Epithelial cell of esophagus (primary cell): ENCODE measurements around the gene UMAD1.

ENCODE experiments used
- DNase-seq: peaks from one replicate; pipeline ENCODE4 v3.0.0; 2010; ENCODE audit warnings: low read depth
- H3K4me3 ChIP-seq: 2 replicates; pipeline ENCODE4 v1.5.1; 2011; ENCODE audit warnings: mild to moderate bottlenecking, low read length, control low read depth
- TF ChIP-seq, protein P1 (sequence below): IDR thresholded peaks from 2 replicates; pipeline ENCODE4 v1.5.1; 2011; ENCODE audit warnings: low read depth, mild to moderate bottlenecking, low read length, control low read depth, inconsistent platforms; ENCODE audit not compliant: insufficient read depth; ENCODE audit errors: missing control alignments

The UMAD1 gene

GRCh38 chr7:7709291-7709690 is 68.7 kb downstream of the UMAD1 start:
- TF ChIP-seq, protein P1, sequence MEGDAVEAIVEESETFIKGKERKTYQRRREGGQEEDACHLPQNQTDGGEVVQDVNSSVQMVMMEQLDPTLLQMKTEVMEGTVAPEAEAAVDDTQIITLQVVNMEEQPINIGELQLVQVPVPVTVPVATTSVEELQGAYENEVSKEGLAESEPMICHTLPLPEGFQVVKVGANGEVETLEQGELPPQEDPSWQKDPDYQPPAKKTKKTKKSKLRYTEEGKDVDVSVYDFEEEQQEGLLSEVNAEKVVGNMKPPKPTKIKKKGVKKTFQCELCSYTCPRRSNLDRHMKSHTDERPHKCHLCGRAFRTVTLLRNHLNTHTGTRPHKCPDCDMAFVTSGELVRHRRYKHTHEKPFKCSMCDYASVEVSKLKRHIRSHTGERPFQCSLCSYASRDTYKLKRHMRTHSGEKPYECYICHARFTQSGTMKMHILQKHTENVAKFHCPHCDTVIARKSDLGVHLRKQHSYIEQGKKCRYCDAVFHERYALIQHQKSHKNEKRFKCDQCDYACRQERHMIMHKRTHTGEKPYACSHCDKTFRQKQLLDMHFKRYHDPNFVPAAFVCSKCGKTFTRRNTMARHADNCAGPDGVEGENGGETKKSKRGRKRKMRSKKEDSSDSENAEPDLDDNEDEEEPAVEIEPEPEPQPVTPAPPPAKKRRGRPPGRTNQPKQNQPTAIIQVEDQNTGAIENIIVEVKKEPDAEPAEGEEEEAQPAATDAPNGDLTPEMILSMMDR = no peak
- H3K4me3 ChIP-seq = no peak overlapping the region
- DNase-seq = no peak

DNA sequence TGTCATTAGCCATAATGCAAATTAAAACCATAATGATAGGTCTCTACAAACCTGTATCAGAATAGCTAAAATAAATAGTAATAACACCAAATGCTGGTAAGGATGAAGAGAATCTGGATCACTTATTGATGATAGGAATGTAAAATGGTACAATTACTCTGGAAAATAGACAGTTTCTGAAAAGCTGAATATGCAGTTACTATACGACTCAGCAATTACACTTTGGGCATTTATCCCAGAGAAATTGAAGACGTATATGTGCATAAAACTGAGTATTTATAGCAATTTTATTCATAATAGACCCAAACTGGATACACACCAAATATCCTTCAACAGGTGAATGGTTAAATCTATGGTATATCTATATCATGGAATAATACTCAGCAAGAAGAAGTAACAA is 69.9 kb downstream of the UMAD1 start:
- no peak for DNase-seq
- no peak overlapping the region for H3K4me3 ChIP-seq
- TF ChIP-seq, protein P1 = no peak

DNA sequence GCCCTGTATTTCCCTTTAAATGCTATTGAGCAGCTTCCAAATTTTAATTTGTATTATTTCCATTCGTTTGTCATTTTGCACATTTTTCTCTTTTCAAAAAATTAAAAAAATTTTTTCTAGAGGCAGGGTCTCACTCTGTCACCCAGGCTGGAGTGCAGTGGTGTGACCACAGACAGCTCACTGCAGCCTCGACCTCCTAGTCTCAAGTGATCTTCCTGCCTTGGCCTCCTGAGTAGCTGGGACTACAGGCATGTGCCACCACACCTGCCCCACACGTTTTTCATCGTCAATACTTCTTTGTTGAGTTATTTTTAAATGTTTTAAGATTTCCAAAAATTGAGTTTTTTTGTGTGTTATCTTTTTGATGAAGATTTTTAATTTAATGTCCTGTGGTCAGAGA is 73.2 kb downstream of the UMAD1 start:
- TF ChIP-seq, protein P1 = no peak
- no peak overlapping the region for H3K4me3 ChIP-seq
- no peak for DNase-seq

GRCh38 chr7:7718492-7718891 is 77.9 kb downstream of the UMAD1 start, which contains the start of gene RPA3:
Gene RPA3, minus strand, starts transcription at chr7:7718607. Its CDS starts 78,189 bp downstream, at chr7:7640418.
- H3K4me3 ChIP-seq = no peak within 1 kb of the TSS
- DNase-seq = no peak
- TF ChIP-seq, protein P1 = no peak

GRCh38 chr7:7719236-7719635 is 78.7 kb downstream of the UMAD1 start:
- TF ChIP-seq, protein P1 = no peak
- DNase-seq = peak; percentile 95
- no peak overlapping the region for H3K4me3 ChIP-seq

GRCh38 chr7:7720193-7720592 is 79.6 kb downstream of the UMAD1 start:
- DNase-seq = no peak
- no peak overlapping the region for H3K4me3 ChIP-seq
- TF ChIP-seq, protein P1 = no peak
